ENCODE results near the gene MAST4. TPM values are rescaled to one million over a fixed set of nuclear protein-coding genes. Genes with fewer than 3 reads are reported as not detected.
A peak's percentile ranks its signal among the peaks of the same experiment; 100 is the strongest.

MAST4 gene
- total and polyA plus RNA-seq, 2 of the 13 experiments (the other 11 are each of a cell fraction or from before 2014, with no cell fraction given) = 3.4 to 3.7 TPM

GRCh38 chr5:67003935-67004729 lies 407.9 kb downstream of the MAST4 start (continued):
- peak; percentile 16 to 31; a peak in 1 of 4 replicates for TF ChIP-seq EP300 (IDR thresholded peaks at IDR 0.05; ENCODE audit: low read depth in 2 of 2, low read length in 2 of 2)
- no peak for TF ChIP-seq EP300 (CRISPR knock-in tag; IDR thresholded peaks at IDR 0.05; ENCODE audit: borderline replicate concordance)
- no peak for TF ChIP-seq HNRNPL (IDR thresholded peaks at IDR 0.05; ENCODE audit: low read depth, low read length)
- TF ChIP-seq IRF9 (CRISPR knock-in tag; IDR thresholded peaks at IDR 0.05; ENCODE audit: borderline replicate concordance) = no peak
- no peak for TF ChIP-seq GMEB2 (CRISPR knock-in tag; IDR thresholded peaks at IDR 0.05; ENCODE audit: low read depth)
- TF ChIP-seq ZNF501 (CRISPR knock-in tag; IDR thresholded peaks at IDR 0.05) = peak; percentile 8; the same call in 1 of the 2 replicates
- TF ChIP-seq ATF4 (CRISPR knock-in tag; IDR thresholded peaks at IDR 0.05) = 0 out of 4 replicates have a peak, but pooled peaks of 1 of the 2 experiments have one; percentile 42
- no peak for TF ChIP-seq ZNF382 (CRISPR knock-in tag; IDR thresholded peaks at IDR 0.05; ENCODE audit: borderline replicate concordance)
- TF ChIP-seq ZNF513 (CRISPR knock-in tag; conservative IDR thresholded peaks at IDR 0.05) = no peak
- peak; percentile 75; the same call in 2 of the 3 replicates for TF ChIP-seq MXI1 (IDR thresholded peaks at IDR 0.05; ENCODE audit: borderline replicate concordance, low read depth, low read length)
- no peak for TF ChIP-seq STAT5B (CRISPR knock-in tag; IDR thresholded peaks at IDR 0.05)
- TF ChIP-seq HOXA9 (CRISPR knock-in tag; IDR thresholded peaks at IDR 0.05; ENCODE audit: borderline replicate concordance) = no peak
- TF ChIP-seq ZBTB44 (CRISPR knock-in tag; IDR thresholded peaks at IDR 0.05) = no peak
- no peak for TF ChIP-seq ZNF703 (CRISPR knock-in tag; IDR thresholded peaks at IDR 0.05; ENCODE audit: borderline replicate concordance)
- peak; percentile 34; the same call in 1 of the 2 replicates for TF ChIP-seq ARID2 (CRISPR knock-in tag; IDR thresholded peaks at IDR 0.05; ENCODE audit: borderline replicate concordance)
- no peak for TF ChIP-seq ZNF567 (CRISPR knock-in tag; IDR thresholded peaks at IDR 0.05; ENCODE audit: borderline replicate concordance)
- peak; percentile 60 for TF ChIP-seq SP4 (CRISPR knock-in tag; IDR thresholded peaks at IDR 0.05)
- TF ChIP-seq MNT (IDR thresholded peaks at IDR 0.05) = no peak
- 0 out of 2 replicates have a peak, but pooled peaks have one; percentile 32 for TF ChIP-seq ZNF878 (CRISPR knock-in tag; IDR thresholded peaks at IDR 0.05)
- TF ChIP-seq MIXL1 (CRISPR knock-in tag; IDR thresholded peaks at IDR 0.05) = no peak

All from HepG2 (cell line).